ENCODE measurements around the gene DNAH2. TPM values are rescaled to one million over a fixed set of nuclear protein-coding genes. Genes with fewer than 3 reads are reported as not detected.
A peak's percentile ranks its signal among the peaks of the same experiment; 100 is the strongest.

Gene DNAH2
- total and polyA plus RNA-seq, 9 of the 15 experiments (the other 6 are each of a cell fraction or from before 2014, with no cell fraction given) = 0.03 TPM; not detected in 8

DNA sequence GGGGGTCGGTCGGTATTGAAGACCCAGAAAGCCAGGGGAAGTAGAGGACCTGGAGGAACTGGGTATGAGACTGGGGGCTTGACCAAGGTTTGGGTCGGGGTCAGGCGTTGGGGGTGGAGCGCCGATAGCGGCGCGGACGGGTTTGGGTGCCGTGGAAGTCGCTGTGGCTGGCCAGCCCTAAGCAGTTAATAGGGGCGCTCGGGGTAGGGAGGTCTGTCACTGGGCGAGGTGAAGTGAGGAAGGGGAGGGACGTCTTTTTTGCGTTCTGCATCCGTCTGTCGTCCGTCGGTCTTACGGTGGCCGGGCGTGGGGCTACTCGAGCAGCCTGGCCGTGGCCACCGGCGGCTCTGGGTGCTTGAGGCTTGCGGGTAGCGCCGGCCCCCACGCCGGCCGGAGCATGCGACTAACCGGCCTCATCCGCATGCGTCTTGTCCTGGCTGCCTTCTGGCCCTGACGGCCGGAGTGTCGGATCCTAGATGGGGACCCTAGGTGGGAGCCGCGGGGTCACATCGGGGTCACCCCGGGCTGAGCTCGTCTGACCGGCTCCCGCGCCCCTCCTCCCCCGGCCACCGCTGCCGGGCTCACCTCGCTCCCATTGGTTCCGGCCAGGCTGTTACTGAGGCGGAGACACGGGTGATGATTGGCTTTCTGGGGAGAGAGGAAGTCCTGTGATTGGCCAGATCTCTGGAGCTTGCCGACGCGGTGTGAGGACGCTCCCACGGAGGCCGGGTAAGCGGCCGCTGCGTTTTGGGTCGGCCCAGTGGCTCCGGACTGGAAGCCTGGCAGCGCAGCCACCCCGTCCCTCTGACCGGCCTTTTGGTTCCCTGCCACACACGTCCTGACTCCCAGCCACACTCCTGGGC lies 127.0 kb downstream of the DNAH2 start (continued):
- TF ChIP-seq, protein P1, sequence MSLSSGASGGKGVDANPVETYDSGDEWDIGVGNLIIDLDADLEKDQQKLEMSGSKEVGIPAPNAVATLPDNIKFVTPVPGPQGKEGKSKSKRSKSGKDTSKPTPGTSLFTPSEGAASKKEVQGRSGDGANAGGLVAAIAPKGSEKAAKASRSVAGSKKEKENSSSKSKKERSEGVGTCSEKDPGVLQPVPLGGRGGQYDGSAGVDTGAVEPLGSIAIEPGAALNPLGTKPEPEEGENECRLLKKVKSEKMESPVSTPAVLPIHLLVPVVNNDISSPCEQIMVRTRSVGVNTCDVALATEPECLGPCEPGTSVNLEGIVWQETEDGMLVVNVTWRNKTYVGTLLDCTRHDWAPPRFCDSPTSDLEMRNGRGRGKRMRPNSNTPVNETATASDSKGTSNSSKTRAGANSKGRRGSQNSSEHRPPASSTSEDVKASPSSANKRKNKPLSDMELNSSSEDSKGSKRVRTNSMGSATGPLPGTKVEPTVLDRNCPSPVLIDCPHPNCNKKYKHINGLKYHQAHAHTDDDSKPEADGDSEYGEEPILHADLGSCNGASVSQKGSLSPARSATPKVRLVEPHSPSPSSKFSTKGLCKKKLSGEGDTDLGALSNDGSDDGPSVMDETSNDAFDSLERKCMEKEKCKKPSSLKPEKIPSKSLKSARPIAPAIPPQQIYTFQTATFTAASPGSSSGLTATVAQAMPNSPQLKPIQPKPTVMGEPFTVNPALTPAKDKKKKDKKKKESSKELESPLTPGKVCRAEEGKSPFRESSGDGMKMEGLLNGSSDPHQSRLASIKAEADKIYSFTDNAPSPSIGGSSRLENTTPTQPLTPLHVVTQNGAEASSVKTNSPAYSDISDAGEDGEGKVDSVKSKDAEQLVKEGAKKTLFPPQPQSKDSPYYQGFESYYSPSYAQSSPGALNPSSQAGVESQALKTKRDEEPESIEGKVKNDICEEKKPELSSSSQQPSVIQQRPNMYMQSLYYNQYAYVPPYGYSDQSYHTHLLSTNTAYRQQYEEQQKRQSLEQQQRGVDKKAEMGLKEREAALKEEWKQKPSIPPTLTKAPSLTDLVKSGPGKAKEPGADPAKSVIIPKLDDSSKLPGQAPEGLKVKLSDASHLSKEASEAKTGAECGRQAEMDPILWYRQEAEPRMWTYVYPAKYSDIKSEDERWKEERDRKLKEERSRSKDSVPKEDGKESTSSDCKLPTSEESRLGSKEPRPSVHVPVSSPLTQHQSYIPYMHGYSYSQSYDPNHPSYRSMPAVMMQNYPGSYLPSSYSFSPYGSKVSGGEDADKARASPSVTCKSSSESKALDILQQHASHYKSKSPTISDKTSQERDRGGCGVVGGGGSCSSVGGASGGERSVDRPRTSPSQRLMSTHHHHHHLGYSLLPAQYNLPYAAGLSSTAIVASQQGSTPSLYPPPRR (CRISPR knock-in tag; IDR thresholded peaks at IDR 0.05; ENCODE audit: borderline replicate concordance) = no peak
- TF ChIP-seq, protein P2, sequence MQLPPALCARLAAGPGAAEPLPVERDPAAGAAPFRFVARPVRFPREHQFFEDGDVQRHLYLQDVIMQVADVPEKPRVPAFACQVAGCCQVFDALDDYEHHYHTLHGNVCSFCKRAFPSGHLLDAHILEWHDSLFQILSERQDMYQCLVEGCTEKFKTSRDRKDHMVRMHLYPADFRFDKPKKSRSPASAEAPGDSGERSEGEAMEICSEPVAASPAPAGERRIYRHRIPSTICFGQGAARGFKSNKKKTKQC (CRISPR knock-in tag; IDR thresholded peaks at IDR 0.05) = no peak
- peak; percentile 66 for TF ChIP-seq ASH1L (IDR thresholded peaks at IDR 0.05; ENCODE audit: borderline replicate concordance, low read depth, partially characterized antibody)
- TF ChIP-seq THRAP3 (IDR thresholded peaks at IDR 0.05; ENCODE audit: borderline replicate concordance) = no peak
- no peak for TF ChIP-seq SIN3B (IDR thresholded peaks at IDR 0.05; ENCODE audit: low read depth)
- no peak for TF ChIP-seq CAMTA2 (CRISPR knock-in tag; conservative IDR thresholded peaks at IDR 0.05)
- 0 out of 2 replicates have a peak, but pooled peaks have one; percentile 31 for TF ChIP-seq RB1 (IDR thresholded peaks at IDR 0.05; ENCODE audit: low read depth)
- no peak for TF ChIP-seq ZNF586 (CRISPR knock-in tag; conservative IDR thresholded peaks at IDR 0.05)
- TF ChIP-seq HLTF (IDR thresholded peaks at IDR 0.05) = no peak
- peak; percentile 11; the same call in 1 of the 2 replicates for TF ChIP-seq SUPT5H (IDR thresholded peaks at IDR 0.05)
- TF ChIP-seq HDGF (IDR thresholded peaks at IDR 0.05) = no peak
- TF ChIP-seq SAFB2 (IDR thresholded peaks at IDR 0.05; ENCODE audit: borderline replicate concordance, low read depth, low read length, severe bottlenecking) = no peak
- TF ChIP-seq ETV6 (IDR thresholded peaks at IDR 0.05; ENCODE audit: borderline replicate concordance in 1 of 2, low read depth in 2 of 2, low read length in 1 of 2) = no peak
- TF ChIP-seq ETV6 (CRISPR knock-in tag; IDR thresholded peaks at IDR 0.05; ENCODE audit: borderline replicate concordance) = no peak
- no peak for TF ChIP-seq ZNF347 (CRISPR knock-in tag; IDR thresholded peaks at IDR 0.05; ENCODE audit: low read depth)
- no peak for TF ChIP-seq ZNF408 (CRISPR knock-in tag; IDR thresholded peaks at IDR 0.05; ENCODE audit: low read depth)
- TF ChIP-seq CHCHD3 (CRISPR knock-in tag; IDR thresholded peaks at IDR 0.05) = no peak
- TF ChIP-seq IFI16 (CRISPR knock-in tag; IDR thresholded peaks at IDR 0.05) = no peak
- TF ChIP-seq SMAD4 (CRISPR knock-in tag; conservative IDR thresholded peaks at IDR 0.05) = peak; percentile 30; the same call in 1 of the 2 replicates
- TF ChIP-seq BACH1 (tag; IDR thresholded peaks at IDR 0.05) = no peak
- TF ChIP-seq, protein P3, sequence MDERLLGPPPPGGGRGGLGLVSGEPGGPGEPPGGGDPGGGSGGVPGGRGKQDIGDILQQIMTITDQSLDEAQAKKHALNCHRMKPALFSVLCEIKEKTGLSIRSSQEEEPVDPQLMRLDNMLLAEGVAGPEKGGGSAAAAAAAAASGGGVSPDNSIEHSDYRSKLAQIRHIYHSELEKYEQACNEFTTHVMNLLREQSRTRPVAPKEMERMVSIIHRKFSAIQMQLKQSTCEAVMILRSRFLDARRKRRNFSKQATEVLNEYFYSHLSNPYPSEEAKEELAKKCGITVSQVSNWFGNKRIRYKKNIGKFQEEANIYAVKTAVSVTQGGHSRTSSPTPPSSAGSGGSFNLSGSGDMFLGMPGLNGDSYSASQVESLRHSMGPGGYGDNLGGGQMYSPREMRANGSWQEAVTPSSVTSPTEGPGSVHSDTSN (CRISPR knock-in tag; IDR thresholded peaks at IDR 0.05; ENCODE audit: low read depth) = no peak
- TF ChIP-seq, protein P3 (tag; conservative IDR thresholded peaks at IDR 0.05; ENCODE audit: low read depth) = no peak

Data from K562 (cell line).